Astrocyte (in vitro differentiated cells and primary cell): ENCODE results near the gene BAZ1B. TPM values are rescaled to one million over a fixed set of nuclear protein-coding genes. Genes with fewer than 3 reads are reported as not detected.
A peak's percentile ranks its signal among the peaks of the same experiment; 100 is the strongest.
"Not testable (repeated sequence)": the region's sequence is repeated elsewhere in the genome, so short reads cannot be mapped to it uniquely, and the experiment has no call there.

Experiments used
- DNase-seq: peaks from one replicate; pipeline ENCODE4 v3.0.0-alpha.2; 2010; ENCODE audit warnings: low read depth
- FAIRE-seq: peaks from 2 replicates; lab custom pipeline; 2011; peaks lifted over from hg19 to GRCh38; lab: Jason Lieb, UNC
- H2AFZ ChIP-seq: 2 replicates; pipeline ENCODE4 v1.6.0; 2012; ENCODE audit warnings: low read depth, low read length, inconsistent platforms
- H3K27ac ChIP-seq: 2 replicates; pipeline ENCODE4 v1.5.1; 2011; ENCODE audit warnings: low read depth, low read length, inconsistent platforms
- H3K27me3 ChIP-seq: 2 replicates; pipeline ENCODE4 v1.6.0; 2011; ENCODE audit warnings: low read length, inconsistent platforms; ENCODE audit not compliant: insufficient read depth
- H3K36me3 ChIP-seq: 2 replicates; pipeline ENCODE4 v1.5.1; 2011; ENCODE audit warnings: low read length, inconsistent platforms; ENCODE audit not compliant: insufficient read depth
- H3K4me1 ChIP-seq: 2 replicates; pipeline ENCODE4 v1.5.1; 2011; ENCODE audit warnings: low read length, inconsistent platforms; ENCODE audit not compliant: insufficient read depth
- H3K4me2 ChIP-seq: 2 replicates; pipeline ENCODE4 v1.6.0; 2012; ENCODE audit warnings: low read length, inconsistent platforms
- H3K4me3 ChIP-seq: 2 replicates; pipeline ENCODE4 v1.5.1; 2011; ENCODE audit warnings: low read depth, mild to moderate bottlenecking, low read length, inconsistent platforms; ENCODE audit not compliant: insufficient read depth
- H3K79me2 ChIP-seq: 2 replicates; pipeline ENCODE4 v1.6.0; 2012; ENCODE audit warnings: mild to moderate bottlenecking, low read length, inconsistent platforms; ENCODE audit not compliant: insufficient read depth
- H3K9ac ChIP-seq: 2 replicates; pipeline ENCODE4 v1.6.0; 2012; ENCODE audit warnings: mild to moderate bottlenecking, low read length, inconsistent platforms
- H3K9me3 ChIP-seq: 2 replicates; pipeline ENCODE4 v1.5.1; 2012; ENCODE audit warnings: low read depth, mild to moderate bottlenecking, low read length, inconsistent platforms; ENCODE audit not compliant: insufficient read depth
- H4K20me1 ChIP-seq: 2 replicates; pipeline ENCODE4 v1.6.0; 2012; ENCODE audit warnings: low read length, inconsistent platforms; ENCODE audit not compliant: insufficient read depth
- H3K27ac Mint-ChIP-seq: one replicate; pipeline ENCODE4 v1.8.0; 2021; ENCODE audit warnings: mild to moderate bottlenecking, mixed read lengths; ENCODE audit not compliant: unreplicated experiment
- H3K27me3 Mint-ChIP-seq: one replicate; pipeline ENCODE4 v1.8.0; 2021; ENCODE audit warnings: low read depth, mixed read lengths; ENCODE audit not compliant: unreplicated experiment
- H3K36me3 Mint-ChIP-seq: one replicate; pipeline ENCODE4 v1.8.0; 2021; ENCODE audit warnings: low read depth, mixed read lengths; ENCODE audit not compliant: unreplicated experiment
- H3K4me1 Mint-ChIP-seq: one replicate; pipeline ENCODE4 v1.8.0; 2021; ENCODE audit warnings: low read depth, mixed read lengths; ENCODE audit not compliant: unreplicated experiment
- H3K4me3 Mint-ChIP-seq: one replicate; pipeline ENCODE4 v1.8.0; 2021; ENCODE audit warnings: mild to moderate bottlenecking, moderate library complexity, mixed read lengths; ENCODE audit not compliant: unreplicated experiment
- H3K9me3 Mint-ChIP-seq: one replicate; pipeline ENCODE4 v1.8.0; 2021; ENCODE audit warnings: mild to moderate bottlenecking, mixed read lengths; ENCODE audit not compliant: unreplicated experiment
- EZH2 ChIP-seq: IDR thresholded peaks from 2 replicates; pipeline ENCODE4 v1.6.1; 2012; ENCODE audit warnings: mild to moderate bottlenecking, low read length, inconsistent platforms; ENCODE audit not compliant: insufficient read depth
- total RNA-seq: library from RNA; stranded (reverse); gene quantifications from 2 replicates; pipeline ENCODE4 v1.2.1, GENCODE V29; 2021
- TF ChIP-seq, protein P1 (sequence below): IDR thresholded peaks from 2 replicates; pipeline ENCODE4 v1.5.1; 2011; ENCODE audit warnings: low read depth, mild to moderate bottlenecking, inconsistent platforms, low read length, moderate library complexity; ENCODE audit not compliant: insufficient read depth

The BAZ1B gene
- total RNA-seq, 1 donor from 2014 or later = 62.5 TPM

GRCh38 chr7:73487486-73487885 lies 34.6 kb downstream of the BAZ1B start:
- H2AFZ ChIP-seq = no peak overlapping the region
- H3K9me3 ChIP-seq = no peaks in the 10 kb centered on the region
- no peak overlapping the region for H3K27ac ChIP-seq
- no peak overlapping the region for H3K9ac ChIP-seq
- H4K20me1 ChIP-seq = peaks cover 26% of the 10 kb centered on the region
- no peaks in the 10 kb centered on the region for H3K27me3 ChIP-seq
- no peaks in the 10 kb centered on the region for H3K27me3 Mint-ChIP-seq
- FAIRE-seq (no peak), DNase-seq (peak; percentile 4)
- no peaks in the 10 kb centered on the region for H3K4me1 ChIP-seq
- peak overlapping the region; percentile 64 for H3K27ac Mint-ChIP-seq
- peaks cover 12% of the 10 kb centered on the region for H3K4me1 Mint-ChIP-seq
- no peak overlapping the region for H3K4me3 ChIP-seq
- peaks cover 63% of the 10 kb centered on the region for H3K79me2 ChIP-seq
- H3K9me3 Mint-ChIP-seq = no peaks in the 10 kb centered on the region
- no peak overlapping the region for H3K4me3 Mint-ChIP-seq
- H3K36me3 Mint-ChIP-seq = peaks cover 6% of the 10 kb centered on the region
- peaks cover 58% of the 10 kb centered on the region for H3K36me3 ChIP-seq
- no peak overlapping the region for H3K4me2 ChIP-seq
- TF ChIP-seq, protein P1, sequence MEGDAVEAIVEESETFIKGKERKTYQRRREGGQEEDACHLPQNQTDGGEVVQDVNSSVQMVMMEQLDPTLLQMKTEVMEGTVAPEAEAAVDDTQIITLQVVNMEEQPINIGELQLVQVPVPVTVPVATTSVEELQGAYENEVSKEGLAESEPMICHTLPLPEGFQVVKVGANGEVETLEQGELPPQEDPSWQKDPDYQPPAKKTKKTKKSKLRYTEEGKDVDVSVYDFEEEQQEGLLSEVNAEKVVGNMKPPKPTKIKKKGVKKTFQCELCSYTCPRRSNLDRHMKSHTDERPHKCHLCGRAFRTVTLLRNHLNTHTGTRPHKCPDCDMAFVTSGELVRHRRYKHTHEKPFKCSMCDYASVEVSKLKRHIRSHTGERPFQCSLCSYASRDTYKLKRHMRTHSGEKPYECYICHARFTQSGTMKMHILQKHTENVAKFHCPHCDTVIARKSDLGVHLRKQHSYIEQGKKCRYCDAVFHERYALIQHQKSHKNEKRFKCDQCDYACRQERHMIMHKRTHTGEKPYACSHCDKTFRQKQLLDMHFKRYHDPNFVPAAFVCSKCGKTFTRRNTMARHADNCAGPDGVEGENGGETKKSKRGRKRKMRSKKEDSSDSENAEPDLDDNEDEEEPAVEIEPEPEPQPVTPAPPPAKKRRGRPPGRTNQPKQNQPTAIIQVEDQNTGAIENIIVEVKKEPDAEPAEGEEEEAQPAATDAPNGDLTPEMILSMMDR = no peak
- TF ChIP-seq EZH2 = no peak

- Mint-ChIP-seq H3K27ac (peak overlapping the region; percentile 34), H3K4me3 (no peak overlapping the region), H3K4me1 (peaks cover 14% of the 10 kb centered on the region), H3K27me3 (no peaks in the 10 kb centered on the region), H3K9me3 (peaks cover 1% of the 10 kb centered on the region), H3K36me3 (peaks cover 6% of the 10 kb centered on the region)
- H2AFZ ChIP-seq = no peak overlapping the region
- no peaks in the 10 kb centered on the region for H3K27me3 ChIP-seq
- no peaks in the 10 kb centered on the region for H3K9me3 ChIP-seq
- no peak overlapping the region for H3K4me2 ChIP-seq
- DNase-seq (no peak), FAIRE-seq (no peak)
- H3K9ac ChIP-seq = no peak overlapping the region
- peaks cover 43% of the 10 kb centered on the region for H3K36me3 ChIP-seq
- H3K4me1 ChIP-seq = no peaks in the 10 kb centered on the region
- TF ChIP-seq EZH2 = no peak
- TF ChIP-seq, protein P1 = no peak
- H3K27ac ChIP-seq = no peak overlapping the region
- H3K79me2 ChIP-seq = peaks cover 83% of the 10 kb centered on the region
- no peak overlapping the region for H3K4me3 ChIP-seq
- H4K20me1 ChIP-seq = peaks cover 40% of the 10 kb centered on the region
Measured at GRCh38 chr7:73483171-73483570, 38.9 kb downstream of the BAZ1B start.

GRCh38 chr7:73482746-73483145 lies 39.3 kb downstream of the BAZ1B start:
- no peaks in the 10 kb centered on the region for H3K27me3 ChIP-seq
- Mint-ChIP-seq H3K27me3 (no peaks in the 10 kb centered on the region), H3K27ac (peak overlapping the region; percentile 34), H3K4me1 (peaks cover 18% of the 10 kb centered on the region), H3K4me3 (no peak overlapping the region), H3K9me3 (peaks cover 1% of the 10 kb centered on the region), H3K36me3 (peaks cover 9% of the 10 kb centered on the region)
- no peak for FAIRE-seq
- H3K4me1 ChIP-seq = no peaks in the 10 kb centered on the region
- no peak for TF ChIP-seq EZH2
- TF ChIP-seq, protein P1 = no peak
- DNase-seq = no peak
- H4K20me1 ChIP-seq = peaks cover 42% of the 10 kb centered on the region
- H3K27ac ChIP-seq = no peak overlapping the region
- H3K4me3 ChIP-seq = no peak overlapping the region
- H3K9me3 ChIP-seq = no peaks in the 10 kb centered on the region
- no peak overlapping the region for H3K4me2 ChIP-seq
- H3K9ac ChIP-seq = no peak overlapping the region
- H3K79me2 ChIP-seq = peaks cover 85% of the 10 kb centered on the region
- H3K36me3 ChIP-seq = peaks cover 43% of the 10 kb centered on the region
- no peak overlapping the region for H2AFZ ChIP-seq

- H3K27me3 ChIP-seq = not testable (repeated sequence)
Measured at GRCh38 chr7:73481521-73481920, 40.6 kb downstream of the BAZ1B start.

More at GRCh38 chr7:73481521-73481920, 40.6 kb downstream of the BAZ1B start:
- not testable (repeated sequence) for H3K9me3 ChIP-seq, FAIRE-seq, H3K27ac ChIP-seq, H3K27ac Mint-ChIP-seq, H3K9ac ChIP-seq, DNase-seq, H3K4me2 ChIP-seq, H3K9me3 Mint-ChIP-seq, H3K4me1 ChIP-seq, H3K4me3 ChIP-seq, H3K4me3 Mint-ChIP-seq, H3K27me3 Mint-ChIP-seq, H2AFZ ChIP-seq
- Mint-ChIP-seq H3K36me3 (peaks cover 16% of the 10 kb centered on the region), H3K4me1 (peaks cover 14% of the 10 kb centered on the region)
- peaks cover 51% of the 10 kb centered on the region for H4K20me1 ChIP-seq
- H3K79me2 ChIP-seq = peaks cover 85% of the 10 kb centered on the region
- peaks cover 44% of the 10 kb centered on the region for H3K36me3 ChIP-seq
